Body of pancreas (tissue), 4 donors: ENCODE data around the gene TTLL9.

Experiments used
- POLR2A ChIP-seq, 3 donors: fragments of 450-650 bp; IDR thresholded peaks; one replicate each; pipeline ENCODE4 v1.6.1; 2016; ENCODE audit warnings: antibody characterized with exemption in 3 of 3, mild to moderate bottlenecking in 2 of 3
- TF ChIP-seq, protein P1 (sequence below), 7 experiments: fragments of 450-650 bp in 4 of 7; fragments of 200-600 bp in 3 of 7; sonication (generic) in 3 of 7; IDR thresholded peaks; one replicate each; pipeline ENCODE4 v1.5.1; 2016 to 2019; ENCODE audit warnings: antibody characterized with exemption in 7 of 7

DNA sequence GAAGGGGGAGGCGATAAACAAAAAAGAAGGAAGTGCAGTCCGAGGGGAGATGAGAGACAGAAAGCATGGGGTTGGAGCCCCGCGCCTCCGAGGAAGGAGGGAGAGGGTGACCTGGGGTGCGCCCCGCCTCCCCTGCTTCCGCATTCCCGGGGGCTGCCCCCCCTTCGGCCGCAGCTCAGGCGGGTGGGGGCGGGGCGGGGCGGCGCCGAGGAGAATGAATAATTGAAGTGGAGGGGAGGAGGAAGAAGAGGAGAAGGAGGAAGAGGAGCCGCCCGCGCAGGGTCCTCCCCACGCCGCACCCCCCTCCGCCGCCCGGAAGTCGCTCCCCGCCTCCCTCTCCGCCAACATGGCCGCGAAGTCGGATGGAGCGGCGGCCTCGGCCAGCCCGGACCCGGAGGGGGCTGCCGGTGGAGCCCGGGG, 97.4 kb downstream of the TTLL9 start, which contains the start of gene XKR7:
- no peak for TF ChIP-seq POLR2A (IDR thresholded peaks at IDR 0.05)
- TF ChIP-seq, protein P1, sequence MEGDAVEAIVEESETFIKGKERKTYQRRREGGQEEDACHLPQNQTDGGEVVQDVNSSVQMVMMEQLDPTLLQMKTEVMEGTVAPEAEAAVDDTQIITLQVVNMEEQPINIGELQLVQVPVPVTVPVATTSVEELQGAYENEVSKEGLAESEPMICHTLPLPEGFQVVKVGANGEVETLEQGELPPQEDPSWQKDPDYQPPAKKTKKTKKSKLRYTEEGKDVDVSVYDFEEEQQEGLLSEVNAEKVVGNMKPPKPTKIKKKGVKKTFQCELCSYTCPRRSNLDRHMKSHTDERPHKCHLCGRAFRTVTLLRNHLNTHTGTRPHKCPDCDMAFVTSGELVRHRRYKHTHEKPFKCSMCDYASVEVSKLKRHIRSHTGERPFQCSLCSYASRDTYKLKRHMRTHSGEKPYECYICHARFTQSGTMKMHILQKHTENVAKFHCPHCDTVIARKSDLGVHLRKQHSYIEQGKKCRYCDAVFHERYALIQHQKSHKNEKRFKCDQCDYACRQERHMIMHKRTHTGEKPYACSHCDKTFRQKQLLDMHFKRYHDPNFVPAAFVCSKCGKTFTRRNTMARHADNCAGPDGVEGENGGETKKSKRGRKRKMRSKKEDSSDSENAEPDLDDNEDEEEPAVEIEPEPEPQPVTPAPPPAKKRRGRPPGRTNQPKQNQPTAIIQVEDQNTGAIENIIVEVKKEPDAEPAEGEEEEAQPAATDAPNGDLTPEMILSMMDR (IDR thresholded peaks at IDR 0.05) = no peak
